Peyer's patch (tissue), 4 donors: Measurements from ENCODE around the gene BMPR1A. TPM values are rescaled to one million over a fixed set of nuclear protein-coding genes. Genes with fewer than 3 reads are reported as not detected.
"Not testable (repeated sequence)": the region's sequence is repeated elsewhere in the genome, so short reads cannot be mapped to it uniquely, and the experiment has no call there.

Experiments used
- DNase-seq, 3 donors: peaks; one replicate each; pipeline ENCODE4 v3.0.0-alpha.2; 2017 to 2019
- H3K27ac ChIP-seq, 4 donors: fragments of 200-600 bp; sonication (generic); one replicate each; pipeline ENCODE4 v1.5.1; 2016 to 2019
- H3K27me3 ChIP-seq, 2 donors: fragments of 200-600 bp; sonication (generic); one replicate each; pipeline ENCODE4 v1.5.1; 2019
- H3K36me3 ChIP-seq, 3 donors: fragments of 200-600 bp; sonication (generic); one replicate each; pipeline ENCODE4 v1.5.1; 2016 to 2019
- H3K4me1 ChIP-seq, 4 donors: fragments of 200-600 bp; sonication (generic); one replicate each; pipeline ENCODE4 v1.5.1; 2016 to 2019
- H3K4me3 ChIP-seq, 4 donors: fragments of 200-600 bp; sonication (generic); 1 replicate in 3 of 4; 2 replicates in 1 of 4; pipeline ENCODE4 v1.5.1; 2016 to 2019; ENCODE audit warnings: mild to moderate bottlenecking in 1 of 4
- H3K9me3 ChIP-seq, 4 donors: fragments of 200-600 bp; sonication (generic); one replicate each; pipeline ENCODE4 v1.5.1; 2016 to 2019; ENCODE audit warnings: mild to moderate bottlenecking in 1 of 4
- POLR2A ChIP-seq, 2 donors: fragments of 450-650 bp; IDR thresholded peaks; one replicate each; pipeline ENCODE4 v1.5.1; 2017; ENCODE audit warnings: antibody characterized with exemption in 2 of 2, mild to moderate bottlenecking in 2 of 2, moderate library complexity in 2 of 2
- total RNA-seq, 4 donors: library from RNA; depleted of rRNA; stranded (reverse); fragments of >200 nt; gene quantifications; one replicate each; pipeline ENCODE4 v1.1.0, GENCODE V29; 2016
- TF ChIP-seq, protein P1 (sequence below), 6 experiments: fragments of 450-650 bp in 4 of 6; fragments of 200-600 bp in 2 of 6; sonication (generic) in 1 of 6; IDR thresholded peaks; one replicate each; pipeline ENCODE4 v1.5.1; 2017 to 2019; ENCODE audit warnings: antibody characterized with exemption in 6 of 6, mild to moderate bottlenecking in 3 of 6, moderate library complexity in 1 of 6

The BMPR1A gene
- total RNA-seq, 4 donors from 2014 or later: 17.1 to 40.1 (median 24.9) TPM

DNA sequence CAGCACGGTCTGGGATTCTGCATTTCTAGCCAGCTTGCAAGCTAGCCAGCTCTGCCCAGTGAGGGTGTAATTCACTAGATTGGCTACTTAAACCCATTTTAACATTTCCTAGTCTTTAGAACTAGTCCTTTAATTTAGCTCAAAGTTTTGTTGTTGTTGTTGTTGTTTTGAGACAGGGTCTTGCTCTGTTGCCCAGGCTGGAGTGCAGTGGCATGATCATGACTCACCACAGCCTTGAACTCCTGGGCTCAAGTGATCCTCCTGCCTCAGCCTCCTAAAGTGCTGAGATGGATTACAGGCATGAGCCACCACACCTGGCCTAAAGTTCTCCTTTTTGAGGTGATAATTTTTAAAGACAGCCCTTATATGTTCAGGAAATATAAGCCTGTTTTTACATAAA, 94.1 kb downstream of the BMPR1A start:
- Histone ChIP-seq H3K36me3 (no peaks in the 10 kb centered on the region), H3K27me3 (no peaks in the 10 kb centered on the region), H3K27ac (no peak overlapping the region), H3K9me3 (no peaks in the 10 kb centered on the region), H3K4me1 (no peaks in the 10 kb centered on the region), H3K4me3 (no peak overlapping the region)
- no peak for DNase-seq
- TF ChIP-seq POLR2A (IDR thresholded peaks at IDR 0.05): no peak
- TF ChIP-seq, protein P1, sequence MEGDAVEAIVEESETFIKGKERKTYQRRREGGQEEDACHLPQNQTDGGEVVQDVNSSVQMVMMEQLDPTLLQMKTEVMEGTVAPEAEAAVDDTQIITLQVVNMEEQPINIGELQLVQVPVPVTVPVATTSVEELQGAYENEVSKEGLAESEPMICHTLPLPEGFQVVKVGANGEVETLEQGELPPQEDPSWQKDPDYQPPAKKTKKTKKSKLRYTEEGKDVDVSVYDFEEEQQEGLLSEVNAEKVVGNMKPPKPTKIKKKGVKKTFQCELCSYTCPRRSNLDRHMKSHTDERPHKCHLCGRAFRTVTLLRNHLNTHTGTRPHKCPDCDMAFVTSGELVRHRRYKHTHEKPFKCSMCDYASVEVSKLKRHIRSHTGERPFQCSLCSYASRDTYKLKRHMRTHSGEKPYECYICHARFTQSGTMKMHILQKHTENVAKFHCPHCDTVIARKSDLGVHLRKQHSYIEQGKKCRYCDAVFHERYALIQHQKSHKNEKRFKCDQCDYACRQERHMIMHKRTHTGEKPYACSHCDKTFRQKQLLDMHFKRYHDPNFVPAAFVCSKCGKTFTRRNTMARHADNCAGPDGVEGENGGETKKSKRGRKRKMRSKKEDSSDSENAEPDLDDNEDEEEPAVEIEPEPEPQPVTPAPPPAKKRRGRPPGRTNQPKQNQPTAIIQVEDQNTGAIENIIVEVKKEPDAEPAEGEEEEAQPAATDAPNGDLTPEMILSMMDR (IDR thresholded peaks at IDR 0.05): no peak

DNA sequence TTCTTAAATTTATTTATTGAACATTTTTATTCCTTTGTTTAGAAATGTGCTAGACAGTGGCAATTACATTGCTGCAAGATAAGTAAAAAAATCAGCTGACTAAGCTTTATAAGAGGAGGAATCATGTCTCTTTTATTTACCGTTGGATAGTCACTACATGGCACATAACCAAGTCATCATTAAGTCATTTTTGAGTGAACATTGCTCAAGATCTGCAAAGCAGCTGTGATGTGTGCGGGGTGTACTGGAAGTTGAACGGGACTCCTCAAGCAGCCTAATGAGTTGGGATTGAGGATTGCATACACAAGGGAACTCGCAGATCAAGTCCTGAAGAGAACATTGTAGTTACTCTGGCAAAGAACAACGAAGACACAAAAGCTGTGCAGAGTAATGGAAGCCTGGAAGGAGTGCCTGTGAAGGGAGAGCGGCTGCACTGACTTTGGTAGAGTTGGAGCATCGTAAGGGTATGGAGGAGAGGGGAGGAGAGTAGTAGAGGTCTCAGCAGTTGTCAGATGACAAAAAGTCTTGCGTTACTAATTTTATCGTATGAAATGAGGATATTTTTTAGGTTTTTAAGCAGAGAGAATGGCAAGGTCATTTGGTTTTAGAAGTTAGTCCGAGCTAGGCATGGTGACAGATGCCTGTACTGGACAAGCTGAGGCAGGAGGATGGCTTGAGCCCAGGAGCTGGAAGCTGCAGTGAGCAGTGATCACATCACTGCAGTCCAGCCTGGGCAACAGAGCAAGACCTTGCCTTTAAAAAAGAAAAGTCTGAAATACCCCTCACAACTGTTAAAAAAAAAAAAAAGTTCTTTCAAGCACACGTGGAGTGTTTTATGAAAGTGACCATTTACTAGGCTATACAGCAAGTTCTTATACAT, 95.1 kb downstream of the BMPR1A start:
- H3K27me3 ChIP-seq: no peaks in the 10 kb centered on the region
- H3K27ac ChIP-seq: peak overlapping the region in 1 of 4 donors; percentile 45
- no peak overlapping the region for H3K4me3 ChIP-seq
- no peak for DNase-seq
- H3K4me1 ChIP-seq: no peaks in the 10 kb centered on the region
- no peaks in the 10 kb centered on the region for H3K36me3 ChIP-seq
- no peaks in the 10 kb centered on the region for H3K9me3 ChIP-seq
- TF ChIP-seq POLR2A (IDR thresholded peaks at IDR 0.05): no peak
- TF ChIP-seq, protein P1 (IDR thresholded peaks at IDR 0.05): no peak

DNA sequence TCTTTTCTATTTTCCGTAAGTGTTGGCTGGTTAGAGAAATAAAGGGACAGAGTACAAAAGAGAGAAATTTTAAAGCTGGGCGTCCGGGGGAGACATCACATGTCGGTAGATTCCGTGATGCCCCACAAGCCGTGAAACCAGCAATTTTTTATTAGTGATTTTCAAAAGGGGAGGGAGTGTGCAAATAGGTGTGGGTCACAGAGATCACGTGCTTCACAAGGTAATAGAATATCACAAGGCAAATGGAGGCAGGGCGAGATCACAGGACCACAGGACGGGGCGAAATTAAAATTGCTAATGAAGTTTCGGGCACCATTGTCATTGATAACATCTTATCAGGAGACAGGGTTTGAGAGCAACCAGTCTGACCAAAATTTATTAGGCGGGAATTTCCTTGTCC, 97.2 kb downstream of the BMPR1A start:
- not testable (repeated sequence) for H3K36me3 ChIP-seq, H3K27ac ChIP-seq, H3K9me3 ChIP-seq, H3K27me3 ChIP-seq, DNase-seq, H3K4me3 ChIP-seq, H3K4me1 ChIP-seq

DNA sequence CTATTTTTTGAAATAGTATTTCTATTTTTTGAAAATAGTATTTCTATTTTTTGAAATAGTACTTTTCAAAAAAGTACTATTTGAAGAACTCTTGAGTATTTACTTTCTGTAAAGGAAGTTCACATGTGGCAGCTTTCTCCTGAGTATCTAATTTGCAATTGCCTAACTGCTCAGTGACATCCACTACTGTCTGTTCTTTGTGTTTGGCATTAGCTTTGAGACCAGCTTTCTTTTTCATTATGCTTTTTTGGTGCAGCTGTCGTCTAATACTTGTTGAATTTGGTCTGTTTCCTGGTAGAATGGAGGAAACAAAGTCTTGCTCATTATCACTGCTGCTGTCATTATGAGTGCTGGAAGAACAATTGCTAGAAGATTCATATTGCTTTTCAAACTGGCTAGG, 99.1 kb downstream of the BMPR1A start:
- TF ChIP-seq, protein P1 (IDR thresholded peaks at IDR 0.05): no peak
- TF ChIP-seq POLR2A (IDR thresholded peaks at IDR 0.05): no peak
- H3K4me1 ChIP-seq: no peaks in the 10 kb centered on the region
- no peaks in the 10 kb centered on the region for H3K27me3 ChIP-seq

DNA sequence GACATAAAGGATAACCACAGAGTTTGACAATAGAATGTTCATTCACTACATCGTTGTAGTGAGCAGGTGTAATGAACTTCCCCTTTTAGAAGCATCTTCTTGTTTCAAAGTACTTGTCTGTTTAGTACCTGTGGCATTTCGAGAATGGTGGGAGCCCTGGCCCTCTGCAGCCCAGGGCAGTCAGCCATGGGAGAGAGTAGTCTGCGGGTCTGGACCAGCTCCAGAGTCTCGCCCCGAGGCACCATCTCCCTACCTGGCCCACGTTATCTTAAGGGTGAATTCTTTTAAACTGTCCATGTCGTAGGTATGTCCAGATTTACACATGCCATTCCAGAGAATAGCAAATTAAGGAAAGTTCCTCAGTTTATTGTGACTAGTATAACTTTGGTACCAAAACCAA, 99.7 kb downstream of the BMPR1A start:
- Histone ChIP-seq H3K36me3 (no peaks in the 10 kb centered on the region), H3K27me3 (no peaks in the 10 kb centered on the region), H3K4me1 (no peaks in the 10 kb centered on the region), H3K9me3 (no peaks in the 10 kb centered on the region), H3K4me3 (no peak overlapping the region), H3K27ac (no peak overlapping the region)
- TF ChIP-seq, protein P1 (IDR thresholded peaks at IDR 0.05): no peak
- TF ChIP-seq POLR2A (IDR thresholded peaks at IDR 0.05): no peak
- no peak for DNase-seq

More for the DNA sequence above, 99.1 kb downstream of the BMPR1A start:
- Histone ChIP-seq H3K9me3 (no peaks in the 10 kb centered on the region), H3K27ac (no peak overlapping the region), H3K4me3 (no peak overlapping the region), H3K36me3 (no peaks in the 10 kb centered on the region)
- no peak for DNase-seq

DNA sequence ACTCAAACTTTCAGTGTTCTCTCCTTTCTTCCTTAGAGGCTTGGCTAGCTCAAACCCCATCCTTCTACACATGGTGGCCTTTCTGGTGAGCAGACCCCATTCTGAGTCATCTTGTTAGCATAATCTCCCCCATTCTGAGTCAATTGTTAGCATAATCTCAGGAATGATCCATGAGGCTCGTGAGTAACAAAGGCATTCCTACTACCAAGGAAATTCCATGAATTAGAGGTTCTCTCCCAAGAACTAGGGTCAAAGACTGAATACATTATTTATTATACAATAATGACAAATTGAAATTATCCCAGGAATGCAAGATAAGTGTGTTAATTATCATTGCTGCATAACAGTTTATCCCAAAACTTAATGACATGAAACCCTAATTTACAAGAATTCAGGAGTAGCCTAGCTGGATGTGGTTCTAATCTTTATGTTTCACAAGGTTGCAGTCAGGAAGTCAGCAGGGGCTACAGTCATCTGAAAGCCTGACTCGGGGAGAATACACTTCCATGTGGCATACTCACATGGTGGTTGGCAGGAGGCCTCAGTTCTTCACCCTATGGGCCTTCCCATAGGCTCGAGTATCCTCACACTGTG, 100.8 kb downstream of the BMPR1A start:
- Histone ChIP-seq H3K27ac (no peak overlapping the region), H3K36me3 (no peaks in the 10 kb centered on the region), H3K9me3 (no peaks in the 10 kb centered on the region), H3K4me1 (no peaks in the 10 kb centered on the region), H3K27me3 (no peaks in the 10 kb centered on the region), H3K4me3 (no peak overlapping the region)
- DNase-seq: no peak
- TF ChIP-seq, protein P1 (IDR thresholded peaks at IDR 0.05): no peak
- TF ChIP-seq POLR2A (IDR thresholded peaks at IDR 0.05): no peak
